H9 (cell line): ENCODE measurements around the gene SUPT20HL1. TPM values are rescaled to one million over a fixed set of nuclear protein-coding genes. Genes with fewer than 3 reads are reported as not detected.

Source experiments
- DNase-seq: peaks from one replicate; pipeline ENCODE4 v3.0.0-alpha.2; 2017
- H2AFZ ChIP-seq: one replicate; pipeline ENCODE4 v1.6.1; 2013; ENCODE audit warnings: mild to moderate bottlenecking, low read length, control low read depth, moderate library complexity
- H2AK5ac ChIP-seq: 2 replicates; pipeline ENCODE4 v1.6.1; 2013; ENCODE audit warnings: low read length, control low read depth, mixed read lengths; ENCODE audit not compliant: insufficient read length
- H2BK120ac ChIP-seq: one replicate; pipeline ENCODE4 v1.6.1; 2013; ENCODE audit warnings: low read depth, mild to moderate bottlenecking, low read length, control low read depth, inconsistent platforms; ENCODE audit not compliant: poor library complexity, severe bottlenecking
- H2BK12ac ChIP-seq: 2 replicates; pipeline ENCODE4 v1.6.1; 2013; ENCODE audit warnings: low read length, control low read depth, mixed read lengths, low read depth; ENCODE audit not compliant: insufficient read length
- H2BK15ac ChIP-seq: 2 replicates; pipeline ENCODE4 v1.6.1; 2013; ENCODE audit warnings: low read depth, low read length, control low read depth
- H2BK20ac ChIP-seq: one replicate; pipeline ENCODE4 v1.6.1; 2013; ENCODE audit warnings: low read depth, mild to moderate bottlenecking, low read length, control low read depth, inconsistent platforms; ENCODE audit not compliant: poor library complexity, severe bottlenecking
- H2BK5ac ChIP-seq: 2 replicates; pipeline ENCODE4 v1.6.1; 2013; ENCODE audit warnings: low read length, control low read depth, mixed read lengths; ENCODE audit not compliant: insufficient read length
- H3K14ac ChIP-seq: 2 replicates; pipeline ENCODE4 v1.6.1; 2013; ENCODE audit warnings: low read length, control low read depth; ENCODE audit not compliant: insufficient read depth
- H3K18ac ChIP-seq: 2 replicates; pipeline ENCODE4 v1.6.1; 2013; ENCODE audit warnings: low read depth, mild to moderate bottlenecking, mixed read lengths, low read length, control low read depth; ENCODE audit not compliant: insufficient read length
- H3K23ac ChIP-seq: 2 replicates; pipeline ENCODE4 v1.6.1; 2013; ENCODE audit warnings: low read length, control low read depth, mixed read lengths, low read depth; ENCODE audit not compliant: insufficient read length
- H3K23me2 ChIP-seq: 2 replicates; pipeline ENCODE4 v1.6.1; 2013; ENCODE audit warnings: low read depth, mild to moderate bottlenecking, mixed read lengths, low read length, control low read depth; ENCODE audit not compliant: insufficient read length, poor library complexity, severe bottlenecking
- H3K27ac ChIP-seq: 2 replicates; pipeline ENCODE4 v1.5.1; 2013; ENCODE audit warnings: low read length, control low read depth, mixed read lengths, low read depth; ENCODE audit not compliant: insufficient read length
- H3K27me3 ChIP-seq: 2 replicates; pipeline ENCODE4 v1.6.1; 2013; ENCODE audit warnings: low read length, control low read depth, inconsistent platforms; ENCODE audit not compliant: insufficient read depth
- H3K4ac ChIP-seq: 2 replicates; pipeline ENCODE4 v1.6.1; 2013; ENCODE audit warnings: low read depth, mild to moderate bottlenecking, control low read depth, inconsistent platforms, low read length, moderate library complexity
- H3K4me1 ChIP-seq: 2 replicates; pipeline ENCODE4 v1.6.1; 2013; ENCODE audit warnings: low read length, control low read depth, inconsistent platforms; ENCODE audit not compliant: insufficient read depth
- H3K4me2 ChIP-seq: 2 replicates; pipeline ENCODE4 v1.6.1; 2013; ENCODE audit warnings: low read length, control low read depth, mixed read lengths; ENCODE audit not compliant: insufficient read length, insufficient read depth
- H3K56ac ChIP-seq: 2 replicates; pipeline ENCODE4 v1.6.1; 2013; ENCODE audit warnings: low read depth, mild to moderate bottlenecking, mixed read lengths, low read length, control low read depth; ENCODE audit not compliant: insufficient read length
- H3K79me1 ChIP-seq: 2 replicates; pipeline ENCODE4 v1.6.1; 2013; ENCODE audit warnings: low read depth, mild to moderate bottlenecking, moderate library complexity, low read length, control low read depth, inconsistent platforms; ENCODE audit not compliant: insufficient read depth, poor library complexity, severe bottlenecking
- H3K79me2 ChIP-seq: 2 replicates; pipeline ENCODE4 v1.6.1; 2013; ENCODE audit warnings: low read length, control low read depth, inconsistent platforms; ENCODE audit not compliant: insufficient read depth
- H3K9ac ChIP-seq: 2 replicates; pipeline ENCODE4 v1.6.1; 2013; ENCODE audit warnings: low read length, control low read depth, mixed read lengths; ENCODE audit not compliant: insufficient read length; ENCODE audit errors: extremely low read depth
- H3K9me3 ChIP-seq: one replicate; pipeline ENCODE4 v1.6.1; 2013; ENCODE audit warnings: low read depth, low read length, inconsistent platforms; ENCODE audit not compliant: control insufficient read depth
- H3T11ph ChIP-seq: one replicate; pipeline ENCODE4 v1.6.1; 2013; ENCODE audit warnings: mild to moderate bottlenecking, low read length, control low read depth, inconsistent platforms
- H4K20me1 ChIP-seq: one replicate; pipeline ENCODE4 v1.6.1; 2013; ENCODE audit not compliant: control insufficient read depth, insufficient read length, insufficient read depth
- H4K5ac ChIP-seq: 2 replicates; pipeline ENCODE4 v1.6.1; 2013; ENCODE audit warnings: low read depth, mild to moderate bottlenecking, mixed read lengths, low read length, control low read depth; ENCODE audit not compliant: insufficient read length
- H4K8ac ChIP-seq: replicated peaks from 2 replicates; pipeline ENCODE4 v1.6.1; 2013; ENCODE audit warnings: low read length, control low read depth, mixed read lengths, low read depth; ENCODE audit not compliant: insufficient read length
- H4K91ac ChIP-seq: 2 replicates; pipeline ENCODE4 v1.6.1; 2013; ENCODE audit warnings: low read depth, mild to moderate bottlenecking, moderate library complexity, mixed read lengths, low read length, control low read depth; ENCODE audit not compliant: insufficient read length
- H3K27ac Mint-ChIP-seq, 3 experiments: 2 replicates in 2 of 3; 3 replicates in 1 of 3; pipeline ENCODE4 v1.8.0; 2020 to 2021; ENCODE audit warnings: mixed read lengths in 3 of 3, mild to moderate bottlenecking in 1 of 3, moderate library complexity in 1 of 3
- H3K27me3 Mint-ChIP-seq: 2 replicates; pipeline ENCODE4 v1.8.0; 2021; ENCODE audit warnings: low read depth, mild to moderate bottlenecking, moderate library complexity, mixed read lengths
- H3K36me3 Mint-ChIP-seq, 3 experiments: 2 replicates in 2 of 3; 3 replicates in 1 of 3; pipeline ENCODE4 v1.8.0; 2020 to 2021; ENCODE audit warnings: low read depth in 3 of 3, mixed read lengths in 3 of 3; ENCODE audit not compliant: insufficient read depth in 1 of 3
- H3K4me1 Mint-ChIP-seq, 2 experiments: 2 replicates each; pipeline ENCODE4 v1.8.0; 2020; ENCODE audit warnings: mixed read lengths in 2 of 2
- H3K4me3 Mint-ChIP-seq, 2 experiments: 2 replicates in 1 of 2; 3 replicates in 1 of 2; pipeline ENCODE4 v1.8.0; 2020 to 2021; ENCODE audit warnings: mild to moderate bottlenecking in 2 of 2, mixed read lengths in 2 of 2, moderate library complexity in 1 of 2
- H3K9me3 Mint-ChIP-seq, 2 experiments: 2 replicates in 1 of 2; 3 replicates in 1 of 2; pipeline ENCODE4 v1.8.0; 2020; ENCODE audit warnings: mild to moderate bottlenecking in 2 of 2, mixed read lengths in 2 of 2, moderate library complexity in 1 of 2
- WGBS: extraction: QIAGEN DNeasy Blood & Tissue Kit; methylation state at CpG from one replicate; pipeline ENCODE4 v1.1.7; 2013; ENCODE audit warnings: missing lambda C conversion rate, low lambda C conversion rate, mixed read lengths; ENCODE audit not compliant: insufficient read length; ENCODE audit errors: extremely low coverage; 5-methylcytosine and 5-hydroxymethylcytosine counted together
- total RNA-seq: library from RNA; stranded (reverse); gene quantifications from 2 replicates; pipeline ENCODE4 v1.2.1, GENCODE V29; 2021
- TF ChIP-seq, protein P1 (sequence below): fragments of 200-600 bp; sonication (generic); conservative IDR thresholded peaks from 3 replicates; pipeline ENCODE4 v1.8.0; 2021; ENCODE audit warnings: antibody characterized with exemption, mild to moderate bottlenecking

Gene SUPT20HL1
- total RNA-seq, 1 experiment from 2014 or later: not detected

DNA sequence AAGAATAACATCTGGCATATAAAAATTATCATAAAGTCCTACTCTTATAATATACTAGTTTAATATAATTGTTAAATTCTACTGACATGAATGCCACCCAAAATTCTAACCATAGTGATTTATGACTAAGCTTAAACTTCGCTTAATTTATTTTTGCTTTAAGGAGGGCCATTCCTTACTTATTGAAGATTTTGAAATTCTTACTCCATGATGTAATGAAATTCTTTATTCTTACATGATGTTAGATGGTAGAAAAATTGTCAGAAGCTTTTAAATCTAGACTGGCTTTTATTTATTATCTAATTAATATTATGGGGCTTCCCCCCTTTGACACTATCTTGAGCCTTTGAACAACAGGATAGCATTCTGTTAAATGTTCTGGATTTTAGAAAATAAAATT lies 27.1 kb upstream of the SUPT20HL1 start:
- no peaks in the 10 kb centered on the region for H3K79me2 ChIP-seq
- H3K27me3 ChIP-seq: no peaks in the 10 kb centered on the region
- H2BK12ac ChIP-seq: no peak overlapping the region
- H3K23me2 ChIP-seq: no peaks in the 10 kb centered on the region
- no peak overlapping the region for H3K9ac ChIP-seq
- no peak overlapping the region for H3K4me3 Mint-ChIP-seq
- H3T11ph ChIP-seq: no peak overlapping the region
- H3K27me3 Mint-ChIP-seq: no peaks in the 10 kb centered on the region; the same call in 1 of the 2 replicates
- H3K23ac ChIP-seq: no peak overlapping the region
- no peak overlapping the region for H2BK15ac ChIP-seq
- H2BK20ac ChIP-seq: no peak overlapping the region
- H2AK5ac ChIP-seq: no peak overlapping the region
- H4K91ac ChIP-seq: no peak overlapping the region
- H3K4me1 Mint-ChIP-seq: no peaks in the 10 kb centered on the region
- H2BK5ac ChIP-seq: no peak overlapping the region
- H3K79me1 ChIP-seq: no peaks in the 10 kb centered on the region
- H3K4me2 ChIP-seq: no peak overlapping the region
- H2AFZ ChIP-seq: no peak overlapping the region
- H3K56ac ChIP-seq: no peak overlapping the region
- no peak for DNase-seq
- H3K18ac ChIP-seq: no peak overlapping the region
- H3K9me3 ChIP-seq: no peaks in the 10 kb centered on the region
- peaks cover 0 to 1% (median 0%) of the 10 kb centered on the region in 3 experiments; a peak in 1 of 7 replicates for H3K36me3 Mint-ChIP-seq
- no peaks in the 10 kb centered on the region for H3K4me1 ChIP-seq
- TF ChIP-seq, protein P1, sequence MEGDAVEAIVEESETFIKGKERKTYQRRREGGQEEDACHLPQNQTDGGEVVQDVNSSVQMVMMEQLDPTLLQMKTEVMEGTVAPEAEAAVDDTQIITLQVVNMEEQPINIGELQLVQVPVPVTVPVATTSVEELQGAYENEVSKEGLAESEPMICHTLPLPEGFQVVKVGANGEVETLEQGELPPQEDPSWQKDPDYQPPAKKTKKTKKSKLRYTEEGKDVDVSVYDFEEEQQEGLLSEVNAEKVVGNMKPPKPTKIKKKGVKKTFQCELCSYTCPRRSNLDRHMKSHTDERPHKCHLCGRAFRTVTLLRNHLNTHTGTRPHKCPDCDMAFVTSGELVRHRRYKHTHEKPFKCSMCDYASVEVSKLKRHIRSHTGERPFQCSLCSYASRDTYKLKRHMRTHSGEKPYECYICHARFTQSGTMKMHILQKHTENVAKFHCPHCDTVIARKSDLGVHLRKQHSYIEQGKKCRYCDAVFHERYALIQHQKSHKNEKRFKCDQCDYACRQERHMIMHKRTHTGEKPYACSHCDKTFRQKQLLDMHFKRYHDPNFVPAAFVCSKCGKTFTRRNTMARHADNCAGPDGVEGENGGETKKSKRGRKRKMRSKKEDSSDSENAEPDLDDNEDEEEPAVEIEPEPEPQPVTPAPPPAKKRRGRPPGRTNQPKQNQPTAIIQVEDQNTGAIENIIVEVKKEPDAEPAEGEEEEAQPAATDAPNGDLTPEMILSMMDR: no peak
- no peak overlapping the region for H3K27ac Mint-ChIP-seq
- H3K4ac ChIP-seq: no peak overlapping the region
- H4K8ac ChIP-seq: no peak overlapping the region
- H3K14ac ChIP-seq: no peak overlapping the region
- peaks cover 0 to 3% of the 10 kb centered on the region in 2 experiments; a peak in 2 of 5 replicates for H3K9me3 Mint-ChIP-seq
- H4K5ac ChIP-seq: no peak overlapping the region
- H4K20me1 ChIP-seq: no peaks in the 10 kb centered on the region
- WGBS: no CpG with 5 or more reads among the region's 1 CpG
- no peak overlapping the region for H3K27ac ChIP-seq
- no peak overlapping the region for H2BK120ac ChIP-seq
